NCI-H1092 (cell line): ENCODE measurements around the gene KLHL14.
"Not testable (repeated sequence)": the region's sequence is repeated elsewhere in the genome, so short reads cannot be mapped to it uniquely, and the experiment has no call there.

ENCODE experiments used
- DNase-seq: peaks from one replicate; lab custom pipeline; 2025; lab: John Stamatoyannopoulos, UW

The KLHL14 gene, protein sequence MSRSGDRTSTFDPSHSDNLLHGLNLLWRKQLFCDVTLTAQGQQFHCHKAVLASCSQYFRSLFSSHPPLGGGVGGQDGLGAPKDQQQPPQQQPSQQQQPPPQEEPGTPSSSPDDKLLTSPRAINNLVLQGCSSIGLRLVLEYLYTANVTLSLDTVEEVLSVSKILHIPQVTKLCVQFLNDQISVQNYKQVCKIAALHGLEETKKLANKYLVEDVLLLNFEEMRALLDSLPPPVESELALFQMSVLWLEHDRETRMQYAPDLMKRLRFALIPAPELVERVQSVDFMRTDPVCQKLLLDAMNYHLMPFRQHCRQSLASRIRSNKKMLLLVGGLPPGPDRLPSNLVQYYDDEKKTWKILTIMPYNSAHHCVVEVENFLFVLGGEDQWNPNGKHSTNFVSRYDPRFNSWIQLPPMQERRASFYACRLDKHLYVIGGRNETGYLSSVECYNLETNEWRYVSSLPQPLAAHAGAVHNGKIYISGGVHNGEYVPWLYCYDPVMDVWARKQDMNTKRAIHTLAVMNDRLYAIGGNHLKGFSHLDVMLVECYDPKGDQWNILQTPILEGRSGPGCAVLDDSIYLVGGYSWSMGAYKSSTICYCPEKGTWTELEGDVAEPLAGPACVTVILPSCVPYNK

DNA sequence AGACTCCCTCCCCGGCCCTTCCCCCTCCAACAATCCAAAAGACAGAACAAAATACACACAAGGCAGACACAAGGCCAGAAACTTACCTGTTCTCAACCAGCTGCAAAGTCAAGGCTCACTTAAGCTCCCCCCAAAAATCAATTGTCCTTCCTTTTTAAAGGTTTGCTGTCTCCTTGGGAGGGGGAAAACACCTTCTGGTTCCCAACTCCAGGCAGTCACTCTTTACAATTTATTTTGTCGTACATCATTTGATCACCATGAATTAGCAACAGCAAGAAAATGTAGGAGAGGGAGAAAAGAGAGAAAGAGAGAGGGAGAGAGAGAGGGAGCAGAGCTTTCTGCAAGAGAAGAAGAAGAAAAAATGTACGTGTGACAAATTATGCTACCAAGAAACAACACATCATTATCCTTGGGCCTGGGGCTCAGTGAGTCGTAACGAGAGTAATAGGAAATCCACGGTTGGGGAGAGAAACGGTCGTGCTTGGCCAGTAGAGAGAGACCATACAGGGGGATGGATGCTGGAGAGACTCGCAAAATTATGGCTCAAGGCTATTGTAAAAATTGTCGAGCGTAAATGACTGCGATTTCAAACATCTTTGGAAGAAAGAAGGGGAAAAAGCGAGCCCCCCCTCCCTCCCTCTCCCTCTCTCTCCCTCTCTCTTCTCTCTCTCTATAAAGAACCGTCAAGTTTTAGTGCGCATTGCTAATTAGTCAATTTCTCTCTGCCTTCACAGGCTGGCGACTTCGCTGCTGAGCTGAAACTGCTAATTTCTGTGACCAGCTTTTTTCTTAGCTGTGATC, at the start of gene KLHL14:
TSS of gene KLHL14 (minus strand) at position 443 of the 801 bp plus-strand sequence. CDS start 2,432 bp downstream, outside the sequence.
- DNase-seq = no peak

DNA sequence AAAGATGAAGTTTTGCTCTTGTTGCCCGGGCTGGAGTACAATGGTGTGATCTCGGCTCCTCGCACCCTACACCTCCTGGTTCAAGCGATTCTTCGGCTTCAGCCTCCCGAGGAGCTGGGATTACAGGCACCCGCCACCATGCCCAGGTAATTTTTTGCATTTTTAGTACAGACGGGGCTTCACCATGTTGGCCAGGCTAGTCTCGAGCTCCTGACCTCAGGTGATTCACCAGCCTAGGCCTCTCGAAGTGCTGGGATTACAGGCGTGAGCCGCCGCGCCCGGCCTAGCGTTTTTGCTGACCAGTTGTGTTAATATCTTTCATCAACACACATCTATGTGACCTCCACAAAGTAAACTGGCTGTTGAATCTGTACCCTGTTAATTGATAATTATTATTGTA, 49.4 kb upstream of the KLHL14 start:
- no peak for DNase-seq

DNA sequence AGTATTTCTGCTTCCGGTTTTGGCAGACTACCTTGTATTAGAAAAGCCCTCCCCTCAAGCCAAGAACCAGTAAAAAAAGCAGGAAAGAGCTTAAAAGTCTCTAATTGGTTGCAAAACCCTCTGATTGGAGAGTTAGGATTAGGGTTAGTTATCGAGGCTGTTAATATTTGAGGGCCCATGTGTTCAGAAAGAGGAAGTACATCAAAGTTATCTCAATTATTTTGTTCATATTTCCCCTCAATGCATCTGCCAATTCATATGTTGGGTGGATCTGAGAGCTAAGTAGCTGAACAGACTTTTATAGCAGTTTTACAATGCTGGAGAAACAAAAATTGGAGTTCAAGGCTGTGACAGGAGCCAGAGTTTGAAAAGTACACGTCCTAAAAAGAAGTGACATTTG, 43.1 kb upstream of the KLHL14 start:
- no peak for DNase-seq

GRCh38 chr18:32812342-32812741, 39.5 kb upstream of the KLHL14 start:
- DNase-seq = no peak

GRCh38 chr18:32810314-32810713, 37.5 kb upstream of the KLHL14 start:
- no peak for DNase-seq

DNA sequence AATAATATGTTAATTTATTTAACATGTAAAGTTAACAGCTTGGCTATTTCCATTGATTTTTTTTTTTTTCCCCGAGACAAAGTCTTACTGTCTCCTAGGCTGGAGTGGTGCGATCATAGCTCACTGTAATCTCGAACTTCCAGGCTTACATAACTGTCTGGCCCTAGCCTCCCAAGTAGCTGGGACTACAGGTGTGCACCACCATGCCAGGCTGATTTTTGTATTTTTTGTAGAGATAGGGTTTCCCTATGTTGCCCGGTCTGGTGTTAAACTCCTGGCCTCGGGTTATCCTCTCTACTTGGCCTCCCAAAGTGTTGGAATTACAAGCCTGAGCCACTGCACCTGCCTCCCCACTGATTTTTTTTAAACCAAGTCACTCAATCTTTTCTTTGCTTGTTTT, 32.5 kb upstream of the KLHL14 start:
- DNase-seq = no peak

GRCh38 chr18:32804134-32804888, 31.5 kb upstream of the KLHL14 start:
- DNase-seq = no peak

- DNase-seq = no peak
These were observed 30.7 kb upstream of the KLHL14 start for GRCh38 chr18:32803568-32803967.

- no peak for DNase-seq
These were observed 30.0 kb upstream of the KLHL14 start for GRCh38 chr18:32802591-32803451.

DNA sequence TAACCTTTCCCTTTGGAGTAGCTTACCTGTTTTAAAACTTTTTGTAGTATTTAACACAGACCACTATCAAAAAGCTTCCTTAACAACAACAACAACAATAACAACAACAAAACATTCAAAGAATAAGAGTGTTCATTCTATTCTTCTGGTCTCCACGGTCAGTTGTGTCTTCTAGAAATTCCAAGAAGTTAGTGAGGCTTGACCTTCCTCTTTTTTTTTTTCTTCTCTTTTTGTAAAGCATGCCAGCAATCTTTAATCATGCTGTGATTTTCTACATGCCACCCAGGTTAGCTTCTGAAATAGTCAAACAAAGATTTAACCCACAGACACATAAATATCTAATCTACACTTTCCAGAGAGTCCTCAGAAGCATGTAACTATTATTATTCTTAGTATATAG, 28.4 kb upstream of the KLHL14 start:
- no peak for DNase-seq

DNA sequence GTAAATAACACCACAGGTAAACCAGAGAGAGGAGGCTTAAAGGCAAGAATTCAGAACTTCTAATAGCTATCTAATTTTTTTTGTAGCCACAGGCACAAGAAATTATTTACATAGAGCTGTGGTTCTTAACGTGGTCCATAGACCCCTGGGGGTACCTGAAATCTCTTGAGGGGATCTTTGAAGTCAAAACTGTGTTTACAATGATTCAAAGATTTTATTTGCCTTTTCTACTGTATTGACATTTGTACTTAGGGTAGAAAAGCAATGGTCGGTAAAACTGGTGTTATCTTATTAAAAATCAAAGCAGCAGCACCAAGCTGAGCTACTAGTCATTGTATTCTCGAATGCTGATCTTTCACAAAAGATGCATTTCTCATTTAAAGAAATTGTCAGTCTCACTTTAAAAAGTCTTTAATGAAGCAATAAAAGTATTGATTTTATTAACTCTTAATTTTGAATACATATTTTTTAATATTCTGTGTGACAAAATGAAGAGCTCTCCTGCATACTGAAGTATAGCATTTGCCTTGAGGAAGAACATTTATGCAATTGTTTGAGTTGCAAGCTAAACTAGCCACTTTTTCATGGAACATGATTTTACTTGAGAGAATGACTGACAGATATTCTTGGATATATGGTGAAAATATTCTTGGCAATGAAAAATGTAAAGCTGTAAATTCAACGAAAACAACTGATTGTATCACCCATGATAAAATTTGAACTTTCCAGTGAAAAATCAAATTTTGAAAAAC, 25.6 kb upstream of the KLHL14 start:
- no peak for DNase-seq

- not testable (repeated sequence) for DNase-seq
These were observed 21.8 kb upstream of the KLHL14 start for GRCh38 chr18:32794667-32795066.

- no peak for DNase-seq
These were observed 6.2 kb upstream of the KLHL14 start for GRCh38 chr18:32779010-32779409.

DNA sequence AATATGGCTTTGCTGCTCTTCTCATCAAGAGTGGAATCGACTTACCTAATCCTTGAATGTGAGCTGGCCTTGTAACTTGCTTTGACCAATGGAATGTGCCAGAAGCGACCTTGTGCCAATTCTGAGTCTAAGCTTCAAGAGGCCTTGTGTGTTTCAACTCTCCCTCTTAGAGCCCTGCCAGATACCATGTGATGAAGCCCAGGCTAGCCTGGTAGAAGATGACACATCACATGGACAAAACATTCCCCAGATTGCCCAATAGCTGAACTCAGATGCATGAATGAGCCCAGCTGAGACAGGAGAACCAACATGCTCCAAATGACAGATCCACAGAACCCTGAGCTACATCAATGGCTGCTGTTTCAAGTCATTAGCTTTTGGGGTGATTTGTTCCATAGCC, 4.2 kb upstream of the KLHL14 start:
- DNase-seq = no peak

DNA sequence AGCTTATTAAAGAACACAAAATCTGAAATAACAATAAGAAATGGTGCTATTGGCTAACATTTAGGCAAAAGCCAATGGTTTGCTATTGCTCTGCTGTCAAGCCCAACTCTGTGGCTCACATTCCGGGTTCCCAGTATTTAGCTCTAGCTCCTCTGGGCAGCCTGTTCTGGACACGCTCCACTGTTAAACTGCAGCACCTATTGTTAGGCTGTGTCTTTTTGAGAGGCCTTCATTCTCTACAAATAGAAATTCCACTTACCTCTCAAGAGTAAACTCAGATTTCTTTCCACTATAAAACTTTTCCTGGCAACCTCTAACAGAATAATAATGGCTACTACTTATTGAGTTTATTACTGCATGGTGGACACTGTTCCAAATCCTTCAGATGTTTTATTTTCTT, 3.7 kb upstream of the KLHL14 start:
- no peak for DNase-seq

GRCh38 chr18:32775628-32776027, 2.8 kb upstream of the KLHL14 start:
- DNase-seq = peak; percentile 17

DNA sequence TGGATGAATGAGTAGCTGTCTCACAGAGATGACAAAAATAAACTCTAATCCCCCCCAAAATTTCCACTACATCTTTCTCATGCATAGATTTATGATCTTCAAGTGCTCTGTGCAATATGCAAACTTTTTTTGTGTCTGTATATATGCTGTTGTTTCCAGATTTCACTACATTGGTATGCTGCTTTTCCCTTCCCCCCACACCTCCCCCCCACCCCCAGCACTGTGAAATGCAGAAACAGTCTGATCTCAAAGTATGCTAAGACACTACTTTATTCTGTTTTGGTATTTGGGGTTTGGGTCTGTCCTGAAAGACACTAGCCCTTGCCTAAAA, 524 bp upstream of the KLHL14 start:
- DNase-seq = no peak

GRCh38 chr18:32771871-32772580, 797 bp downstream of the KLHL14 start:
- peak; percentile 43 for DNase-seq

DNA sequence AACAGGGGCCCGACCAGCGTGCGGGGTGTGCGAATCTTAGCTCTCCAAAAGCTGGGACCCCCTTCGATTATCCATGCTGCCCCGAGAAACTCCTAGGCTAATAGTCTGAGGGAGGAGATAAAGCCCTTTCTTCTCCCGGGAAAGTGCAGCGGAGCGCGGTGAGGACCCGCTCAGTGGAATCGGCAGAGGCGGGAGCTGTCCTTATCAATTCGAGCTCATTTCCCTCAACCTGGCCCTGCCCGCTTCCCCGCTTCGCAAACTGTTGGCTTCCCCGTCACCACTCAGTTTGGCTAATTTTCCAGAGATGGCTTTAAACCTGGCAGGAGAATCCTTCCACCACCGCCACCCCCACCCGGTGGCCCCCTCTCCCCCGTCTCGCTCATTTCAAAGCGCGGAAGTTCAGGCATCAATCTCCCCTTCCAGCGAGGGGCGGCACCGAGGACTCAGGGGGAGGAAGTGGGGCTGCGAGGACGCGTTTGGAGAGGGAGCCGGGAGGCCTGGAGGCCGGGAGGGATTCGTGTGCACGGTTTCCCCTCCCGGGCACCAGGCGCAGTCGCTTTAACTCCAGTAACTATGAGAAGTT, 1.6 kb downstream of the KLHL14 start:
- peak; percentile 38 for DNase-seq
